Panc1 (cell line): ENCODE results near the gene PCF11. TPM values are rescaled to one million over a fixed set of nuclear protein-coding genes. Genes with fewer than 3 reads are reported as not detected.
"Not testable (repeated sequence)": the region's sequence is repeated elsewhere in the genome, so short reads cannot be mapped to it uniquely, and the experiment has no call there.

Source experiments
- ATAC-seq: fragments of 200-7000 bp; cut with Tn5 transposase; 2 replicates; pipeline ENCODE4 v1.9.1; 2020; ENCODE audit warnings: mild to moderate bottlenecking, moderate library complexity
- BruUV-seq: library from RNA; stranded (reverse); fragments of 400-500 nt; replicated peaks from 2 replicates; lab custom pipeline; 2021; lab: Mats Ljungman, UMichigan
- CTCF ChIA-PET: fragments of 300-600 bp; sonication (Branson Sonifier 250); formaldehyde crosslinking; loops from one replicate; lab custom pipeline; 2022; ENCODE audit warnings: antibody characterized with exemption; lab: Charles Lee
- POLR2A ChIA-PET: fragments of 300-600 bp; sonication (Branson Sonifier 250); formaldehyde crosslinking; loops from one replicate; lab custom pipeline; 2022; ENCODE audit warnings: antibody characterized with exemption; lab: Charles Lee
- DNase-seq: peaks from one replicate; pipeline ENCODE4 v3.0.0-alpha.2; 2010; ENCODE audit warnings: low read depth, low spot score
- H3K27ac ChIP-seq: 2 replicates; pipeline ENCODE4 v1.5.1; 2011; ENCODE audit warnings: mild to moderate bottlenecking, low read length, inconsistent platforms
- H3K27me3 ChIP-seq: fragments of 200-500 bp; sonication (Bioruptor generic); 2 replicates; pipeline ENCODE4 v1.6.0; 2014; ENCODE audit warnings: low read length, inconsistent platforms; ENCODE audit not compliant: control insufficient read depth, insufficient read depth
- H3K36me3 ChIP-seq: fragments of 200-500 bp; sonication (Bioruptor generic); 2 replicates; pipeline ENCODE4 v1.5.1; 2014; ENCODE audit warnings: inconsistent platforms, mild to moderate bottlenecking, low read length, moderate library complexity; ENCODE audit not compliant: control insufficient read depth, insufficient read depth
- H3K4me1 ChIP-seq: 2 replicates; pipeline ENCODE4 v1.5.1; 2011; ENCODE audit warnings: inconsistent platforms, mild to moderate bottlenecking, low read length, moderate library complexity; ENCODE audit not compliant: control insufficient read depth, insufficient read depth
- H3K4me3 ChIP-seq, 2 experiments: 2 replicates each; pipeline ENCODE4 v1.5.1; 2011 to 2012; ENCODE audit warnings: low read depth in 2 of 2, low read length in 2 of 2, mild to moderate bottlenecking in 2 of 2, inconsistent platforms in 1 of 2, moderate library complexity in 1 of 2
- H3K9me3 ChIP-seq: fragments of 200-500 bp; sonication (Bioruptor generic); 2 replicates; pipeline ENCODE4 v1.5.1; 2014; ENCODE audit warnings: low read depth, mild to moderate bottlenecking, inconsistent platforms, low read length, moderate library complexity; ENCODE audit not compliant: control insufficient read depth, insufficient read depth
- CTCF ChIP-seq: fragments of 450-650 bp; IDR thresholded peaks from 2 replicates; pipeline ENCODE4 v1.5.1; 2017; ENCODE audit warnings: mild to moderate bottlenecking
- POLR2AphosphoS5 ChIP-seq: IDR thresholded peaks from 2 replicates; pipeline ENCODE4 v1.6.1; 2012; ENCODE audit warnings: mild to moderate bottlenecking, low read depth, low read length, moderate library complexity
- SIN3A ChIP-seq: IDR thresholded peaks from 2 replicates; pipeline ENCODE4 v1.6.1; 2012; ENCODE audit warnings: low read depth, mild to moderate bottlenecking, low read length, moderate library complexity, borderline replicate concordance; ENCODE audit not compliant: insufficient read depth
- TCF7L2 ChIP-seq: IDR thresholded peaks from 2 replicates; pipeline ENCODE4 v1.6.1; 2011; ENCODE audit warnings: mild to moderate bottlenecking, low read depth, low read length, inconsistent platforms
- in situ Hi-C: cut with HindIII; loops from 2 replicates; pipeline ENCODE4 v1.10.0; 2016; ENCODE audit warnings: low sequenced_read_pairs, low pct_unique_long_range_greater_than_20kb
- intact Hi-C: fragments of 100-400 bp; cut with micrococcal nuclease; formaldehyde crosslinking; loops from one replicate; pipeline ENCODE4 v1.10.0; 2022; ENCODE audit not compliant: unreplicated experiment
- total RNA-seq: library from RNA; stranded (reverse); gene quantifications from one replicate; pipeline ENCODE4 v1.2.1, GENCODE V29; 2021; ENCODE audit not compliant: unreplicated experiment
- TF ChIP-seq, protein P1 (sequence below), 2 experiments: IDR thresholded peaks; 2 replicates each; pipeline ENCODE4 v1.6.1; 2011 to 2012; ENCODE audit warnings: low read depth in 2 of 2, control low read depth in 1 of 2, low read length in 1 of 2, mild to moderate bottlenecking in 1 of 2, moderate library complexity in 1 of 2; ENCODE audit not compliant: insufficient read depth in 1 of 2

The PCF11 gene
- total RNA-seq, 1 experiment from 2014 or later: 56.6 TPM

DNA sequence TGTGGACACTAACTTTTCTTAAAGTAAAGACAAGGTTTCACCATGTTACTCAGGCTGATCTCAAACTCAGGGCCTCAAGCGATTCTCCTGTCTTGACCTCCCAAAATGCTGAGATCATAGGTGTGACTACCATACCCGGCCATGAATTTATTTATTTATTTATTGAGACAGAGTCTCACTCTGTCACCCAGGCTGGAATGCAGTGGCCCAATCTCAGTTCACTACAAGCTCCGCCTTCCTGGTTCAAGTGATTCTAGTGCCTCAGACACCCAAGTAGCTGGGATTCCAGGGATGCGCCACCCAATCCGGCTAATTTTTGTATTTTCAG lies 29.7 kb upstream of the PCF11 start:
- Histone ChIP-seq H3K27ac (no peak overlapping the region), H3K27me3 (no peaks in the 10 kb centered on the region), H3K9me3 (no peaks in the 10 kb centered on the region), H3K4me1 (no peaks in the 10 kb centered on the region), H3K36me3 (no peaks in the 10 kb centered on the region), H3K4me3 (no peak overlapping the region)
- POLR2A ChIA-PET: no interaction called here
- no peak for ATAC-seq
- intact Hi-C loops: no loop called here
- CTCF ChIA-PET: no interaction called here
- in situ Hi-C loops: no loop called here
- BruUV-seq: no TSS peak
- no peak for DNase-seq
- TF ChIP-seq POLR2AphosphoS5: no peak
- no peak for TF ChIP-seq TCF7L2
- TF ChIP-seq, protein P1, sequence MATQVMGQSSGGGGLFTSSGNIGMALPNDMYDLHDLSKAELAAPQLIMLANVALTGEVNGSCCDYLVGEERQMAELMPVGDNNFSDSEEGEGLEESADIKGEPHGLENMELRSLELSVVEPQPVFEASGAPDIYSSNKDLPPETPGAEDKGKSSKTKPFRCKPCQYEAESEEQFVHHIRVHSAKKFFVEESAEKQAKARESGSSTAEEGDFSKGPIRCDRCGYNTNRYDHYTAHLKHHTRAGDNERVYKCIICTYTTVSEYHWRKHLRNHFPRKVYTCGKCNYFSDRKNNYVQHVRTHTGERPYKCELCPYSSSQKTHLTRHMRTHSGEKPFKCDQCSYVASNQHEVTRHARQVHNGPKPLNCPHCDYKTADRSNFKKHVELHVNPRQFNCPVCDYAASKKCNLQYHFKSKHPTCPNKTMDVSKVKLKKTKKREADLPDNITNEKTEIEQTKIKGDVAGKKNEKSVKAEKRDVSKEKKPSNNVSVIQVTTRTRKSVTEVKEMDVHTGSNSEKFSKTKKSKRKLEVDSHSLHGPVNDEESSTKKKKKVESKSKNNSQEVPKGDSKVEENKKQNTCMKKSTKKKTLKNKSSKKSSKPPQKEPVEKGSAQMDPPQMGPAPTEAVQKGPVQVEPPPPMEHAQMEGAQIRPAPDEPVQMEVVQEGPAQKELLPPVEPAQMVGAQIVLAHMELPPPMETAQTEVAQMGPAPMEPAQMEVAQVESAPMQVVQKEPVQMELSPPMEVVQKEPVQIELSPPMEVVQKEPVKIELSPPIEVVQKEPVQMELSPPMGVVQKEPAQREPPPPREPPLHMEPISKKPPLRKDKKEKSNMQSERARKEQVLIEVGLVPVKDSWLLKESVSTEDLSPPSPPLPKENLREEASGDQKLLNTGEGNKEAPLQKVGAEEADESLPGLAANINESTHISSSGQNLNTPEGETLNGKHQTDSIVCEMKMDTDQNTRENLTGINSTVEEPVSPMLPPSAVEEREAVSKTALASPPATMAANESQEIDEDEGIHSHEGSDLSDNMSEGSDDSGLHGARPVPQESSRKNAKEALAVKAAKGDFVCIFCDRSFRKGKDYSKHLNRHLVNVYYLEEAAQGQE (IDR thresholded peaks at IDR 0.05; ENCODE audit: insufficient read depth in 1 of 2, low read depth in 2 of 2, low read length in 1 of 2): no peak
- no peak for TF ChIP-seq SIN3A
- no peak for TF ChIP-seq CTCF

GRCh38 chr11:83132191-83132590 lies 24.7 kb upstream of the PCF11 start:
- Histone ChIP-seq H3K4me1 (no peaks in the 10 kb centered on the region), H3K9me3 (no peaks in the 10 kb centered on the region), H3K4me3 (no peak overlapping the region), H3K27ac (no peak overlapping the region), H3K27me3 (no peaks in the 10 kb centered on the region), H3K36me3 (no peaks in the 10 kb centered on the region)
- in situ Hi-C loops (no loop called here), intact Hi-C loops (no loop called here)
- ChIA-PET CTCF (no interaction called here), POLR2A (interaction anchor here (0.5 to 0.7 kb wide), 2 partner anchors 40 to 102 kb away, joined by 3 read pairs; no protein-coding TSS in a partner anchor)
- no peak for TF ChIP-seq TCF7L2
- TF ChIP-seq, protein P1 (IDR thresholded peaks at IDR 0.05; ENCODE audit: insufficient read depth in 1 of 2, low read depth in 2 of 2, low read length in 1 of 2): no peak
- TF ChIP-seq CTCF: no peak
- TF ChIP-seq SIN3A: no peak
- no peak for TF ChIP-seq POLR2AphosphoS5
- peak; percentile 48; the same call in 1 of the 2 replicates for ATAC-seq
- DNase-seq: no peak
- no TSS peak for BruUV-seq

- BruUV-seq, H3K9me3 ChIP-seq, H3K27ac ChIP-seq, DNase-seq, H3K27me3 ChIP-seq, ATAC-seq, H3K4me3 ChIP-seq, POLR2A ChIA-PET, H3K36me3 ChIP-seq, H3K4me1 ChIP-seq, in situ Hi-C loops, intact Hi-C loops, CTCF ChIA-PET: not testable (repeated sequence)
Observed at GRCh38 chr11:83133266-83133665, 23.7 kb upstream of the PCF11 start.
